HG03066 (cell line): ENCODE results near the gene NKAP.
"Not testable (repeated sequence)": the region's sequence is repeated elsewhere in the genome, so short reads cannot be mapped to it uniquely, and the experiment has no call there.

Experiments
- ATAC-seq: cut with Tn5 transposase; IDR thresholded peaks from one replicate; pipeline ENCODE4 v1.9.1; 2021; ENCODE audit warnings: low read depth; ENCODE audit not compliant: unreplicated experiment

The NKAP gene

DNA sequence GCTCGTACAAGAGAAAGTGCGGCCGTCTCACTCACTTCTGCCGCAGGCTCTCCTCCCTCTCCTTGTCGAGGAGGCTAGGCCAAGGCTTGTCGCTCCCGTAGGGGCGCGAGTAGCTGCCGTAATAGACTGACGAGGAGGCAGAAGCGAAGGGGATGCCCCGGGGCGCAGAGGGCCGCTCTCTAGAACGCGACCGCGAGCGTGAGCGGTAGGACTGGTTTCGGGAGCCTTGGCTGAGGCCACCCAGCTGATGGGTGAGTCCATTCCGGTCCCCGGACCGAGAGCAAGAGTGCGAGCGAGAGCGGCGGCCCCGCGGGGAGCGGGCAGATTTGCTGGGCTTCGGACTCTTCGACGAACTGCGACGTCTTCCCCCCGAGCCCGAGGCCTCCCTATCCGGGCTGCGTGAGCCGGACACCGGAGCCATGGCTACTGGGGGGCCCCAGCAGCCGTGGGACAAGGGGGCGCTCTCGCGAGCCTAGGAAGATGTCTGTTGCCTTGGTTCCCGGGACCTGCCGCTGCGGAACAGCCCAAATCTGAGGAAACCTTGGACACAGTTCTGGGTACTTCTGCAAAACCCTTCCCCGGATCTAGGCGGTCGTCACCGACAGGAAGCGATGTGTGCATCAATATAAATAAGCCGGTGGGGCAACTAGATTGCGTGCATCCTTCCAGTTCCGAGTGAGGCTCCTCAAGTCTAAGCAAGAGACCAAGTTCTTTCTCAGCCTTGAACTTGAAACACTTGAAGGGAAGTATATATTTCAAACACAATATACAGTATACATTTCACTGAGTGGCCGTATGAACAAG lies at the start of gene NKAP:
Gene NKAP, minus strand, starts transcription at position 567 of the 804 bp plus-strand sequence. Its CDS starts 146 bp downstream, at position 421.
- peak; percentile 76 for ATAC-seq

DNA sequence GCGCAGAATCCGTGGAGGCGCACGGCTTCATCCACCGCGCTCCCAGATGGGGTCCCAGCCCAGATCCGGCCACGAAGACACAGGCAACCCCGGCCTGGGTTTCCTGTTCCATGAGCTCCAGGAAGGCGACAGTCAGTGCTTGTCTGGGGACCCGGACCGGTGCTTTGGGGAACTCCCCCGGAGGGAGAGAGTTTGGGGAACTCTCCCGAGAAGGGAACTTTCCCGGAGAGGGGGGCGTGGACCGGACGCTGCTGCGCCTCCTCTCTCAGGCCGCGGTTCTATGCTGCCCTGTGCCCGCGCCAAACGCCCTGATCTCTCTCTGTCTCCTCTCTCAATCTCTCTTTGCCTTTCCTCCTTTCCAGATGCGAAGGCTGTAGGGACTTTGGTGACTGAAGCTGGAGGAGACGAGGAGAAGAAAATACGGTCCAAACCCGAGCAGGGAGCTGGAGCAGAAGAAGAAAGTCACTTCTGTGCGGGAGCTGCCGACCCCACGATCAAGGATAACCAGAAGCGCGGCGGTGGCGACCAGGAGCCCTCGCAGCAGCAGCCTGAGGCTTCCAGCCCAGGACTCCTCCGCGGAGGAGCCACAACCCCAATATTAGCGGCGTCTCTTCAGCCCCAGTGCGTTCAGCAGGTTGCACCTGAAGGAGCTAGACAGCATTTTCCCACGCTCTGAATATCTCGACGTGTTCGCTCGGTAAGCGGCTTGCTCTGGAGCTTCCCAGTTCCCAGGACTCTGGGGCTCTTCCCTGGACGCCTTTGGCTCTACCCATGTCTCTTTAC lies 47.6 kb upstream of the NKAP start:
- no peak for ATAC-seq

DNA sequence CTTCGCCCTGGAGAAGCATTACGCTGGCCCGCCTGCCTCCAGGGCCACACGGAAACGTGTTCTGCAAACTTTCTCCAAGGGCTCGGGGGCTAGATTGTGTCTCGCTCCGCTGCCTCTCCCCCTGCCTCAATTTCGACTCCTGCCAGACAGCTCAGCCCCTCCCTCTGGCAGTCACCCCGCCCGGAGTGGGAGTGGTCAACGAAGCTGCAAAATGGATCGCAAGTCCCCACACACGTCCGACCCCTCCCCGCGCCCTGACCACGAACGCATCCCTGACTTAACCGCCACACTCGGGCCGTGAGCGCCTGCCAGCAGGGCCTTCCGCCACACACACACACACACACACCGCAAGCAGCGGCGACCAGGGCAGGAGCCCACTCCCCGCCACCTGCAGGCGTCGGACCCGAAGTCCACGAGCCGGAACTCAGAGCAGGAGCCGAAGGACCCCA lies 47.0 kb upstream of the NKAP start:
- ATAC-seq: no peak

- no peak for ATAC-seq
These were observed 46.5 kb upstream of the NKAP start for GRCh38 chrX:119989905-119990555.

- ATAC-seq: no peak
These were observed 42.7 kb upstream of the NKAP start for GRCh38 chrX:119986203-119986602.

DNA sequence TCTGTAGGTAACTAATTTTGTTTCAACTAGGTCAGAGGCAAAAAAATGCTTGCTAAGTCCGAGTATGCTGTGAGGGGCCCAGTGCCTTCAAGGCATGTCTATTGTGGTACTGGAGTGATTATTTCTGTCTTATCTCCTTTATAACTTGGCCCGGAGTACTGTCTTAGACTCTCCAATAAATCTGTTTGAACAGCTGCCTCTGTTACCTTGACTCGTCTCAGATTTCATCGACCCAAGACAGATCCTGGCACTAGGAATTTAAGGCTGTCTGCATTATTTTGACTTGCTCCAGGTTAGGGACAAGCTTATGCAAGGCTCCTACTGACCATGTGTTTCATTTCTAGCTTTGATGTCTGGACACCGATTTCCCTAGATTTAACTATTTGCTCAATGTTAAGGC lies 41.1 kb upstream of the NKAP start:
- ATAC-seq: no peak

GRCh38 chrX:119983494-119983893 lies 39.9 kb upstream of the NKAP start:
- ATAC-seq: no peak

GRCh38 chrX:119982145-119982544 lies 38.6 kb upstream of the NKAP start:
- ATAC-seq: no peak

DNA sequence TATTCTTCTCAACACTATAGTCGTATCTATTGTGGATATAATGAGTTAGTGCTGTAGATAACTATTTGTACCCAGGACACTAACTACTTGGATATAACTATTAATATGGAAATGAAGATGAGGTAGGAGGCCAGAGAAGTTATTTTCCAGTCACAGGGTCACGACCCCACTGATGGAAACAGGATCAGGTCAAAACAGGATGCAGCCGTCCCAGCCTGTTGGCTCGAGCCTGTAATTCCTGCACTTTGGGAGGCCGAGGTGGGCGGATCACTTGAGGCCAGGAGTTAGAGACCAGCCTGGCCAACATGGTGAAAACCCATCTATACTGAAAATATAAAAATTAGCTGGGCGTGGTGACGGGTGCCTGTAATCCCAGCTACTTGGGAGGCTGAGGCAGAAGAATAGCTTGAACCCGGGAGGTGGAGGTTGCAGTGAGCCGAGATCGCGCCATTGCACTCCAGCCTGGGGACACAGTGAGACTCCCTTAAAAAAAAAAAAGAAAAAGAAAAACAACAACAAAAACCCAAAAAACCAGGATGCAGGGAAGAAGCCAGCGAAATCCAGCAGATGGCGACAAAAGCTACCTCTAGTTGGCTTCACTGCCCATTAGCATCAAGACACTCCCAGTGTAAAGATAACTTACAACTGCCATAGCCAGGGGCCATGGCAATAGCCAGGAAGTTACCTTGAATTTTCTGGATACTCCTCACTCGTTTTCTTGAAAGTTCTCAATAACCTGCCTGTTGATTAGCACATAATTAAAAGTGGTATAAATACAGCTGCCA lies 37.9 kb upstream of the NKAP start:
- ATAC-seq: no peak

GRCh38 chrX:119977172-119977571 lies 33.6 kb upstream of the NKAP start:
- ATAC-seq: not testable (repeated sequence)

DNA sequence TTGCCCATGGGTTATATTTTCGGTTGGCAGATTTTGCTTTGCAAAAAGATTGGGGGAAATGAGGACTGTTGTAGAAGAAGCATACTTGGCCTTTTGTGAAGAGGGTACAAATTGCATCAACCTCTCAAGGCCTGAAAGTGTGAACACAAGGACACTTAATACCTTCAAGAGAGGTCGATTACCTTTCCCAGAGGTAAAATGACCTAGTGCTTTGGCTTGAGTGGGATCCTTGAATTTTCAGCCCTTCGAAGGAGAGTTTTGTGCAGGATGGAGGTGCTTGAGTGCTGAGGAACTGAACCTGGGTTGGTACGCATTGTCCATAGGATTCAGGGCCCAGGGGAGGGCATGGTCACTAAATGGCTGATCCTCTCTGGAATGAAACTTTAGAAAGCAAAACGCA lies 27.6 kb upstream of the NKAP start:
- ATAC-seq: no peak

DNA sequence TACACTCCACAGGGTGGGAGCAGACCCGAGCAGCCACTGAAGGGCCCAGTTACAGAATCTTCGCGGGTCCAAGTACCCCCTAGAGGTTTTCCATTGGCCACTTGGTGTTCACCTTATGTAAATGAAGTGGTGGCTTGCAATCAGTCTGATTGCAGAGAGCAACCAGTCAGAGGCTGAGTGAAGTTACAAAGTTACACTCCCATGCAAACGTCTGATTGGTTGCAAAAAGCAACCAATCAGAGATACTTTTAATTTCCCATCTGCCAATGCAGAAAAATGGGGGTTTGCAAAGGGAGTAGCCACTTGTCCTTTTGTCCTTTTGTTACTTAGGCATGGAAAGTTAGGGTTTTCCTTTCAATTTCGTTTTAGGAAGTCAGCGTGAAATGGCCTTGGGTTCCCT lies 27.0 kb upstream of the NKAP start:
- ATAC-seq: no peak

DNA sequence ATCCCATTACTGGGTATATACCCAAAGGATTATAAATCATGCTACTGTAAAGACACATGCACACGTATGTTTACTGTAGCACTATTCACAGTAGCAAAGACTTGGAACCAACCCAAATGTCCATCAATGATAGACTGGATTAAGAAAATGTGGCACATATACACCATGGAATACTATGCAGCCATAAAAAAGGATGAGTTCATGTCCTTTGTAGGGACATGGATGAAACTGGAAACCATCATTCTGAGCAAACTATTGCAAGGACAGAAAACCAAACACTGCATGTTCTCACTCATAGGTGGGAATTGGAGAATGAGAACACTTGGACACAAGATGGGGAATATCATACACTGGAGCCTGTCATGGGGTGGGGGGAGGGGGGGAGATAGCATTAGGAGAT lies 23.3 kb upstream of the NKAP start:
- not testable (repeated sequence) for ATAC-seq

- no peak for ATAC-seq
These were observed 17.1 kb upstream of the NKAP start for GRCh38 chrX:119960625-119961024.

DNA sequence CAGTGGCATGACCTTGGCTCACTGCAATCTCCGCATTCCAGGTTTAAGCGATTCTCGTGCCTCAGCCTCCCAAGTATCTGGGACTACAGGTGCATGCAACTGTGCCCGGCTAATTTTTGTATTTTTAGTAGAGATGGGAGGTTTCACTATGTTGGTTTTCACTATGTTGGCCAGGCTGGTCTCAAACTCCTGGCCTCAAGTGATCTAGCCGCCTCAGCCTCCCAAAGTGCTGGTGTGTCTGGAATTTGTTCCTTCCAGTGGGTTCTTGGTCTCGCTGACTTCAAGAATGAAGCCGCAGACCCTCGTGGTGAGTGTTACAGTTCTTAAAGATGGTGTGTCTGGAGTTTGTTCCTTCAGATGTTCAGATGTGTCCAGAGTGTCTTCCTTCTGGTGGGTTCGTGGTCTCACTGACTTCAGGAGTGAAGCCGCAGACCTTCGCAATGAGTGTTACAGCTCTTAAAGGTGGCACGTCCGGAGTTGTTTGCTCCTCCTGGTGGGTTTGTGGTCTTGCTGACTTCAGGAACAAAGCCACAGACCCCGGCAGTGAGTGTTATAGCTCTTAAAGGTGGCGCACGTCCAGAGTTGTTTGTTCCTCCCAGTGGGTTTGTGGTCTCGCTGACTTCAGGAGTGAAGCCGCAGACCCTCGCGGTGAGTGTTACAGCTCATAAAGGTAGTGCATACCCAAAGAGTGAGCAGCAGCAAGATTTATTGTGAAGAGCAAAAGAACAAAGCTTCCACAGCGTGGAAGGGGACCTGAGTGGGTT lies 12.4 kb upstream of the NKAP start:
- not testable (repeated sequence) for ATAC-seq

DNA sequence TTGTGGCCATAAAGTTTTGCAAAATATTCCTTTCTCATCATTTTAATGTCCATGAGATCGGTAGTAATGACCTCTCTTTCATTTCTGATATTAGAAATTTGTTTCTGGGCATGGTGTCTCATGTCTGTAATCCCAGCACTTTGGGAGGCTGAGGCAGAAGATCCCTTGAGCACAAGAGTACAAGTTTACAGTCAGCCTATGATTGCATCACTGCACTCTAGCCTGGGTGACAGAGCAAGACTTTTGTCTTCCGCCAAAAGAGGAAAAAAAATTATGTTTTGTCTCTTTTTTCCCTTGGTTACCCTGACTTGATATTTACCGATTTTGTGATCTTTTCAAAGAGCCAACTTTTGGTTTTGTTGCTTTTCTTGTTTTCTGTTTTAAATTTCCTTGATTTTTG lies 10.8 kb upstream of the NKAP start:
- ATAC-seq: no peak

GRCh38 chrX:119948381-119948780 lies 4.8 kb upstream of the NKAP start:
- no peak for ATAC-seq

DNA sequence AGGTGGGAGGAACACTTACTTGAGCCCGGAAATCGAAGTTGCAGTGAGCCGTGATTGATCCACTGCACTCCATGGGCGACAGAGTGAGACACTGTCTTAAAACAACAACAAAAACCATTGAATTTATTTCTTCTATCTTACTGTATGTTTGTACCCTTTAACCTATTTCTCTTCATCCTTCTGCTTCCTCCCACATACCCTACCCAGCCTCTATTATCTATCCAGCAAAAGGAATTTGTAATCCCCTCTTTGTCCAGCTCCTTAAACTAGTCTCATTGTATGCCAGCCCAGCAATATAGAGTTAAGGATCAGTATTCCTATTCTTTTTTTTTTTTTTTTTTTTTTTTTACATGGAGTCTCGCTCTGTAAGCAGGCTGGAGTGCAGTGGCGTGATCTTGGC lies 1.9 kb upstream of the NKAP start:
- no peak for ATAC-seq

DNA sequence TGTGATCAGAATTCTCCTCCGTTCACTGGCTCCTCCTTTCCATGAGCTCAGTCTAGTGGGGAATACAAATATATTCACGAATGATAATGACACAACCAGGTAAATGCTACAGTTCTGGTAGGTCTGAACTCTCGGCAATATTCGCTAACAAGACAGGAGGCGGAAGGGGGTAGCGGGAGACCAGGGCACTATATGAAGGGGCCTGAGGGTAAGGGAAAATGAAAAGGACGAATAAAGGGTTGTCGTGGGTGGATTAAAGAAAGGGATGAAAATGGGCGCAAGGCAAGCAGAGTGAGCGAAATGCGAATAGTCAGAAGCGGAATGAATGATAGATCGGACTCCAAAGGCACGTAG lies 743 bp downstream of the NKAP start:
- peak; percentile 4 for ATAC-seq
